HEK293 (cell line): ENCODE measurements around the gene PLA2G4D.

Experiments
- CTCF ChIA-PET: fragments of 350-600 bp; formaldehyde crosslinking; extraction: SDS; loops from one replicate; lab custom pipeline; 2021; ENCODE audit warnings: antibody characterized with exemption; lab: Yijun Ruan, JAX
- POLR2A ChIA-PET: fragments of 300-600 bp; formaldehyde crosslinking; extraction: SDS; loops from one replicate; lab custom pipeline; 2020; ENCODE audit warnings: antibody characterized with exemption, inconsistent platforms; lab: Yijun Ruan, JAX
- H3K27ac ChIP-seq: fragments of 200-500 bp; sonication (Bioruptor generic); 2 replicates; pipeline ENCODE4 v1.5.1; 2014; ENCODE audit warnings: low read depth, low read length, control low read depth, inconsistent platforms; ENCODE audit errors: extremely low read depth
- H3K36me3 ChIP-seq, 2 experiments: fragments of 200-500 bp in 1 of 2; sonication (Bioruptor generic) in 1 of 2; 1 replicate in 1 of 2; 2 replicates in 1 of 2; pipeline ENCODE4 v1.5.1; 2014 to 2017; ENCODE audit warnings: inconsistent platforms in 2 of 2, low read length in 2 of 2; ENCODE audit not compliant: control insufficient read depth in 2 of 2, insufficient read depth in 1 of 2
- H3K4me1 ChIP-seq: fragments of 200-500 bp; sonication (Bioruptor generic); 2 replicates; pipeline ENCODE4 v1.5.1; 2014; ENCODE audit warnings: mild to moderate bottlenecking, low read length, inconsistent platforms; ENCODE audit not compliant: control insufficient read depth, insufficient read depth
- H3K4me3 ChIP-seq: 2 replicates; pipeline ENCODE4 v1.5.1; 2011; ENCODE audit warnings: low read depth, mild to moderate bottlenecking, control low read depth, low read length, moderate library complexity
- H3K9me3 ChIP-seq: fragments of 200-500 bp; sonication (Bioruptor generic); 2 replicates; pipeline ENCODE4 v1.5.1; 2014; ENCODE audit warnings: low read depth, low read length, inconsistent platforms; ENCODE audit not compliant: control insufficient read depth, insufficient read depth
- KLF16 ChIP-seq: fragments of 450-650 bp; formaldehyde crosslinking; IDR thresholded peaks from 2 replicates; pipeline ENCODE4 v1.5.1; 2017; ENCODE audit warnings: missing biosample characterization, missing genetic modification characterization
- TSHZ1 ChIP-seq: fragments of 450-650 bp; formaldehyde crosslinking; IDR thresholded peaks from 2 replicates; pipeline ENCODE4 v1.5.1; 2016; ENCODE audit warnings: missing biosample characterization, missing genetic modification characterization, borderline replicate concordance
- ZBTB10 ChIP-seq: fragments of 450-650 bp; formaldehyde crosslinking; IDR thresholded peaks from 2 replicates; pipeline ENCODE4 v1.5.1; 2016; ENCODE audit warnings: missing biosample characterization, missing genetic modification characterization
- ZBTB44 ChIP-seq: fragments of 450-650 bp; IDR thresholded peaks from 2 replicates; pipeline ENCODE4 v1.5.1; 2018; ENCODE audit warnings: missing biosample characterization, mild to moderate bottlenecking, missing genetic modification characterization
- ZNF114 ChIP-seq: fragments of 450-650 bp; formaldehyde crosslinking; IDR thresholded peaks from 2 replicates; pipeline ENCODE4 v1.5.0; 2017; ENCODE audit warnings: missing biosample characterization, missing genetic modification characterization
- ZNF19 ChIP-seq: fragments of 450-650 bp; formaldehyde crosslinking; IDR thresholded peaks from 2 replicates; pipeline ENCODE4; 2016; ENCODE audit warnings: missing biosample characterization, missing genetic modification characterization, low read depth
- ZNF280D ChIP-seq: fragments of 450-650 bp; formaldehyde crosslinking; IDR thresholded peaks from 2 replicates; pipeline ENCODE4 v1.5.1; 2016; ENCODE audit warnings: missing biosample characterization, missing genetic modification characterization
- ZNF596 ChIP-seq: fragments of 450-650 bp; IDR thresholded peaks from 2 replicates; pipeline ENCODE4 v1.5.0; 2018; ENCODE audit warnings: missing biosample characterization, mild to moderate bottlenecking, missing genetic modification characterization, moderate library complexity
- ZNF621 ChIP-seq: fragments of 450-650 bp; formaldehyde crosslinking; IDR thresholded peaks from 2 replicates; pipeline ENCODE4 v1.5.1; 2017; ENCODE audit warnings: missing biosample characterization, missing genetic modification characterization
- ZNF624 ChIP-seq: fragments of 450-650 bp; formaldehyde crosslinking; IDR thresholded peaks from 2 replicates; pipeline ENCODE4 v1.5.1; 2017; ENCODE audit warnings: missing biosample characterization, missing genetic modification characterization
- ZNF677 ChIP-seq: fragments of 450-650 bp; IDR thresholded peaks from 2 replicates; pipeline ENCODE4 v1.5.0; 2018; ENCODE audit warnings: missing biosample characterization, mild to moderate bottlenecking, missing genetic modification characterization, moderate library complexity
- ZNF776 ChIP-seq: fragments of 450-650 bp; formaldehyde crosslinking; IDR thresholded peaks from 2 replicates; pipeline ENCODE4 v1.5.0; 2017; ENCODE audit warnings: missing biosample characterization, missing genetic modification characterization, borderline replicate concordance
- ZXDB ChIP-seq: fragments of 450-650 bp; formaldehyde crosslinking; IDR thresholded peaks from 2 replicates; pipeline ENCODE4 v1.5.1; 2016; ENCODE audit warnings: missing biosample characterization, missing genetic modification characterization

Gene PLA2G4D

GRCh38 chr15:42035435-42035761 lies 59.0 kb downstream of the PLA2G4D start (continued):
- TF ChIP-seq TSHZ1 (no peak), ZNF677 (tag by site-specific recombination) (no peak)

- ChIA-PET POLR2A (no interaction called here), CTCF (no interaction called here)
- TF ChIP-seq ZBTB10 (tag by site-specific recombination) (no peak), ZNF19 (tag by site-specific recombination) (no peak), ZNF114 (tag by site-specific recombination) (no peak), ZNF280D (tag by site-specific recombination) (no peak), ZBTB44 (tag by site-specific recombination) (no peak), ZNF621 (tag by site-specific recombination) (no peak), ZNF596 (tag by site-specific recombination) (no peak), ZXDB (tag by site-specific recombination) (no peak), KLF16 (no peak), ZNF624 (tag by site-specific recombination) (no peak), ZNF776 (tag by site-specific recombination) (no peak)
- H3K9me3 ChIP-seq = no peaks in the 10 kb centered on the region
- no peaks in the 10 kb centered on the region for H3K4me1 ChIP-seq
- H3K36me3 ChIP-seq = no peaks in the 10 kb centered on the region
- no peak overlapping the region for H3K4me3 ChIP-seq
- no peak overlapping the region for H3K27ac ChIP-seq
Observed at GRCh38 chr15:42034628-42035434, 59.5 kb downstream of the PLA2G4D start.
